PFSK-1 (cell line): ENCODE results near the gene MRPL9.

ENCODE experiments used
- POLR2AphosphoS5 ChIP-seq: IDR thresholded peaks from 2 replicates; pipeline ENCODE4 v1.6.1; 2012; ENCODE audit warnings: low read depth, mild to moderate bottlenecking, control low read depth, low read length, moderate library complexity
- SIN3A ChIP-seq: IDR thresholded peaks from 2 replicates; pipeline ENCODE4 v1.6.1; 2012; ENCODE audit warnings: mild to moderate bottlenecking, low read length, moderate library complexity, borderline replicate concordance; ENCODE audit not compliant: insufficient read depth

DNA sequence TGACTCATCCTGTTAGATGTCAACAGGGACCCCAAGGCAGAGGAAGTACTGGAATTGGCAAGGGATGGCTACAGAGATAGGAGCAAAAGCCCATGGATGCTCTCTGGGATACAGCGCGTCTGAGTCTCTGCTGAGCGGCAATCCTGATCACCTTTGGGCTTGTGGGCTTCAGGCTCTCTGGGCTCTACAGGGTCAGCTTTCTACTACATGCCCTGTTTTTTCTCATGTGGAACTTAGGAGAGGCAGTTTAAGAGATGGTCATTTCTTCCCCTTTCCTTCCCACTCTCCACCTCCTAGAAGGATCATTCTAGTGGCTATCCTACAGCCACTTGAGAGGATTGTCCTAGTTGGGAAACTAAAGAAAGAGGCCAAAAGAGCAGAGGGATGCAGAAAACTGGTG lies 40.6 kb upstream of the MRPL9 start:
- TF ChIP-seq SIN3A (no peak), POLR2AphosphoS5 (no peak)
